Activated CD4-positive, alpha-beta T cell treated with anti-CD3 and anti-CD28 coated beads for 36 hours (primary cell): Measurements from ENCODE around the gene ARHGEF12. TPM values are rescaled to one million over a fixed set of nuclear protein-coding genes. Genes with fewer than 3 reads are reported as not detected.

Source experiments
- ATAC-seq: fragments of 200-7000 bp; cut with Tn5 transposase; one replicate; pipeline ENCODE4 v1.10.0; 2021; ENCODE audit warnings: mild to moderate bottlenecking, moderate library complexity
- CTCF ChIA-PET: fragments of 350-600 bp; sonication (Branson Sonifier 250); formaldehyde crosslinking; loops from one replicate; lab custom pipeline; 2021; ENCODE audit warnings: antibody characterized with exemption; lab: Charles Lee
- POLR2A ChIA-PET: fragments of 350-600 bp; sonication (Branson Sonifier 250); formaldehyde crosslinking; loops from one replicate; lab custom pipeline; 2021; ENCODE audit warnings: antibody characterized with exemption, inconsistent platforms; lab: Charles Lee
- DNase-seq: peaks from one replicate; pipeline ENCODE4 v3.0.0-alpha.2; 2020
- H3K27ac Mint-ChIP-seq: one replicate; pipeline ENCODE4 v1.8.0; 2021; ENCODE audit warnings: mixed read lengths
- H3K27me3 Mint-ChIP-seq: one replicate; pipeline ENCODE4 v1.8.0; 2021; ENCODE audit warnings: mixed read lengths
- H3K36me3 Mint-ChIP-seq: one replicate; pipeline ENCODE4 v1.8.0; 2021; ENCODE audit warnings: low read depth, mixed read lengths
- H3K4me1 Mint-ChIP-seq: one replicate; pipeline ENCODE4 v1.8.0; 2021; ENCODE audit warnings: mixed read lengths
- H3K4me3 Mint-ChIP-seq: one replicate; pipeline ENCODE4 v1.8.0; 2021; ENCODE audit warnings: mild to moderate bottlenecking, moderate library complexity, mixed read lengths
- H3K9me3 Mint-ChIP-seq: one replicate; pipeline ENCODE4 v1.8.0; 2021; ENCODE audit warnings: low read depth, mixed read lengths
- intact Hi-C, 2 experiments: fragments of 100-400 bp; cut with DNase I in 1 of 2; cut with micrococcal nuclease in 1 of 2; formaldehyde crosslinking; loops; one replicate each; pipeline versions ENCODE4 v1.14.2 to v1.15.1; 2022 to 2024; cut with DNase I, micrococcal nuclease
- total RNA-seq, 2 experiments: library from RNA; stranded (reverse); gene quantifications; one replicate each; pipeline ENCODE4 v1.2.3, GENCODE V29; 2021

Gene ARHGEF12
- total RNA-seq, 2 experiments from 2014 or later, result 14.3 to 14.5 TPM

DNA sequence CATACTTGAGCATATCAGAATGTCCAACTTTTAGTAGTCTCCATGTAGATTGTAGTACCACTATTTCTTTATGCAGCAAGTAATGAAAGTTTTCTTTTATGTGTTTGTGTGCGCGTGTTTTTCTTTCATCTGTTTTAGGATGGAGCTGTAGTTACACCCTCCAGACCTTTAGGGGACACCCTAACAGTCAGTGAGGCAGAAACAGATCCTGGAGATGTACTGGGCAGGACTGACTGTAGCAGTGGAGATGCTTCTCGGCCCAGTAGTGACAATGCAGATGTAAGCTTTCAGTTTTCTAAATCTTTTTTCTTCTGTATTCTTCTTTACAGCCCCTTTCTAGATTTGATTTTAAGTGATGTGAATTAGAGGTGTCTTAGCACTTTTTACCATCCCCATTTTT, 95.4 kb downstream of the ARHGEF12 start:
- Mint-ChIP-seq H3K4me3 (no peak overlapping the region), H3K27ac (peak overlapping the region; percentile 51), H3K27me3 (no peaks in the 10 kb centered on the region), H3K9me3 (no peaks in the 10 kb centered on the region), H3K36me3 (no peaks in the 10 kb centered on the region), H3K4me1 (peaks cover 16% of the 10 kb centered on the region)
- ChIA-PET POLR2A (no interaction called here), CTCF (interaction anchor here (0.6 to 1.3 kb wide), 3 partner anchors 15 to 131 kb away, joined by 3 read pairs; no protein-coding TSS in a partner anchor)
- ATAC-seq (peak; percentile 89), DNase-seq (peak; percentile 18)
- intact Hi-C loops, result loop anchor here (5.0 to 10.0 kb wide), 2 partner anchors 94 to 97 kb away; partner anchors contain the start of gene ARHGEF12 (in 2 of the 2)

DNA sequence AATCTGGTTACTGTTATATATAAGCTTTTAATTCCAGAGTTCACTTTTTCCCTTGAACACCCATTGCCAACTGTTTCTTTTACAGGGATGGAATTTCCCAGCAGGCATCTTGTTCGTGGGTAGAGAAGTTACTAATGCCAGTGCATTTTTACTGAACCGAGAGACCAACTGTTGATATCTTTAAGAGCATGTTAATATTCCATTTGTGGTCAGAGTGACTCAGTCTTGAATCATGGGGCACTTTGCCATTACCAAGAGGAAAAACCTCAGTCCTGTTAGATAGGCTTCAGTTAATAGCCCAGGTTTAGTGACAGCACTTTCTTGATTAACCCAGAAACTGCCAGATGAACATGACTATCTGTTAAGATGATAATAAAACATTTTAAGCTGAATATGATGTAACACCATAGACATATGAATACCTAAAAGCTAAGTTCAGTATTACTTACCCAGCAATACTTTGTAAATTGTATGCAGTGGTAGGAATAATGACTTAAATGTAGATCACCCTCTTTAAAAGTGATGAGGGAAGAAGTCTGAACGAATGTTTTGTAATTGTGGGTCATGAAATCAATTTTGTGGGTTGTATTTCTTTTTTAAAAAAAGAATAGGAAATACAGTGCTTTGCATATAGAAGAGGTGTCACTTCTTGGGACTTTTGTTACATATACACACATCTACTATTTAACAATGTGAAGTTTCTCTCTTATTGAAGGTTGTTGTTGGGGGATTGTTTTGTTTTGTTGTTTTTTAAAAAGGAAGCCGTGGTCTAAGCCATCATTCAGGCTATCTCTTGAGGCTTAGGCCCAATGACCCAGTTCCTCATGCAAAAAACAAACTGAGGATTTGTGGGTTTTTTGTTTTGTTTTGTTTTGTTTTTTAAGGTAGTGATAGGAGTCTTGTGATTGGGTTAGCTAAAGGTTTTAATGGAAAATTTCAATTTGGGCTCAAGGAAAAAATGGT, 96.1 kb downstream of the ARHGEF12 start:
- DNase-seq, result peak; percentile 10
- POLR2A ChIA-PET, result no interaction called here

DNA sequence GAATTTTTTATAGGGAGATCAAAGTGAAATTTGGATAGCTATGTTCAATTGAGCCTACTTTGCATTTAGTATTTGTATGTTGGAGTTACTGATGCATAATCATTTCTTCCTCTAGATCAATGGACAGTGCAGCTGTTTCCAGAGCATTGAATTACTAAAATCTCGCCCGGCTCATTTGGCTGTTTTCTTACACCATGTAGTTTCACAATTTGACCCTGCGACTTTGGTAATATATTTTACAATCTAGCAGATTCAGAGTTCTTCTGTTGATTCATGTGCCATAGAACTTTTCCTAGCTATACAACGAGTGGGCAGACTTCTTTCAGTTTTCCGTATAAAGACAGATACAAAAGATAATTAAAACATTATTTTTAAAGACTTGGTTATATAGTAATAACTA, 105.4 kb downstream of the ARHGEF12 start:
- H3K27me3 Mint-ChIP-seq, result no peaks in the 10 kb centered on the region
- no peak overlapping the region for H3K27ac Mint-ChIP-seq
- H3K4me1 Mint-ChIP-seq, result no peaks in the 10 kb centered on the region
- CTCF ChIA-PET, result interaction anchor here (0.7 to 1.1 kb wide), 2 partner anchors 64 to 104 kb away, joined by 3 to 5 read pairs; no protein-coding TSS in a partner anchor
- POLR2A ChIA-PET, result no interaction called here
- ATAC-seq, result no peak
- no peaks in the 10 kb centered on the region for H3K9me3 Mint-ChIP-seq
- peaks cover 5% of the 10 kb centered on the region for H3K36me3 Mint-ChIP-seq
- DNase-seq, result no peak
- intact Hi-C loops, result no loop called here
- H3K4me3 Mint-ChIP-seq, result no peak overlapping the region

More for the DNA sequence above, 96.1 kb downstream of the ARHGEF12 start:
- no peaks in the 10 kb centered on the region for H3K27me3 Mint-ChIP-seq
- H3K4me1 Mint-ChIP-seq, result peaks cover 16% of the 10 kb centered on the region
- H3K27ac Mint-ChIP-seq, result peak overlapping the region; percentile 51
- H3K36me3 Mint-ChIP-seq, result no peaks in the 10 kb centered on the region
- CTCF ChIA-PET, result interaction anchor here (0.6 to 1.3 kb wide), 4 partner anchors 8 to 147 kb away, joined by 3 read pairs; no protein-coding TSS in a partner anchor
- peak; percentile 89 for ATAC-seq
- H3K9me3 Mint-ChIP-seq, result no peaks in the 10 kb centered on the region
- intact Hi-C loops, result loop anchor here (5.0 to 10.0 kb wide), 2 partner anchors 95 to 98 kb away; partner anchors contain the start of gene ARHGEF12 (in 2 of the 2)
- H3K4me3 Mint-ChIP-seq, result no peak overlapping the region

DNA sequence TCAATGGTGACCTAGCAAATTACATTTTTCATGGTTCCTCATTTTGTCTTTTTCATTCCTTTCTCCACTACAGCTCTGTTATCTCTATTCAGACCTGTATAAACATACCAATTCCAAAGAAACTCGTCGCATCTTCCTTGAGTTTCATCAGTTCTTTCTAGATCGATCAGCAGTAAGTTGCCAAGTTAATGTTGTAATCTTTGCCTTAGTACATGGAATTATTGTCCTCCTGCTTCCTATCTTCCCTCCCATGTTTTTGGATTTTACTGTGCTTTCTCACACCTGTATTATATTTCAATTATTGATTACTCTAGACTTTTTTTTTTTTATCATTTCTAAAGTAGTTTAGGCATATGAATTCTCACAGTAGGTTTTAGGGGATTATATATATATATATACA, 105.8 kb downstream of the ARHGEF12 start:
- DNase-seq, result no peak
- ATAC-seq, result no peak
- no peak overlapping the region for H3K27ac Mint-ChIP-seq
- ChIA-PET POLR2A (no interaction called here), CTCF (interaction anchor here (1.1 kb wide), 1 partner anchor 63 kb away, joined by 5 read pairs; no protein-coding TSS in a partner anchor)
- H3K36me3 Mint-ChIP-seq, result peaks cover 7% of the 10 kb centered on the region
- no peaks in the 10 kb centered on the region for H3K27me3 Mint-ChIP-seq
- no peaks in the 10 kb centered on the region for H3K9me3 Mint-ChIP-seq
- intact Hi-C loops, result no loop called here
- no peaks in the 10 kb centered on the region for H3K4me1 Mint-ChIP-seq
- no peak overlapping the region for H3K4me3 Mint-ChIP-seq

DNA sequence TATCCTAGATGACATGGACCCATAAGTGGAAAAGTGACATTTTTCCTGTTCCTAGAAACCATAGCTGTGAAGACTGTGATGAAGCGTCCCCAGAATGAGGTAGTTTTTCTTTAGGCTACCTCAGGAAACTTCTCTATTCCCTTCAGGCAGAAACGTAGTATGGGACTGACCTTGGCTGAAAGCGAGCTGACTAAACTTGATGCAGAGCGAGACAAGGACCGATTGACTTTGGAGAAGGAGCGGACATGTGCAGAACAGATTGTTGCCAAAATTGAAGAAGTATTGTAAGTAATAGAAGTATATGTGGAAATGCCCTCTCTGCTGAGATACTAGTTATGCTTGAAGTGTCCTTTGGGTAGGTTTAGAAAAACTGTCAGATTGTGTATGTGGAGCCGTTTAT, 110.6 kb downstream of the ARHGEF12 start:
- CTCF ChIA-PET, result interaction anchor here (0.6 to 1.3 kb wide), 2 partner anchors 15 to 35 kb away, joined by 3 read pairs; no protein-coding TSS in a partner anchor
- no peaks in the 10 kb centered on the region for H3K4me1 Mint-ChIP-seq
- H3K27ac Mint-ChIP-seq, result no peak overlapping the region
- DNase-seq (no peak), ATAC-seq (no peak)
- no peaks in the 10 kb centered on the region for H3K27me3 Mint-ChIP-seq
- POLR2A ChIA-PET, result no interaction called here
- no peaks in the 10 kb centered on the region for H3K9me3 Mint-ChIP-seq
- intact Hi-C loops, result no loop called here
- H3K36me3 Mint-ChIP-seq, result peaks cover 28% of the 10 kb centered on the region
- H3K4me3 Mint-ChIP-seq, result no peak overlapping the region

DNA sequence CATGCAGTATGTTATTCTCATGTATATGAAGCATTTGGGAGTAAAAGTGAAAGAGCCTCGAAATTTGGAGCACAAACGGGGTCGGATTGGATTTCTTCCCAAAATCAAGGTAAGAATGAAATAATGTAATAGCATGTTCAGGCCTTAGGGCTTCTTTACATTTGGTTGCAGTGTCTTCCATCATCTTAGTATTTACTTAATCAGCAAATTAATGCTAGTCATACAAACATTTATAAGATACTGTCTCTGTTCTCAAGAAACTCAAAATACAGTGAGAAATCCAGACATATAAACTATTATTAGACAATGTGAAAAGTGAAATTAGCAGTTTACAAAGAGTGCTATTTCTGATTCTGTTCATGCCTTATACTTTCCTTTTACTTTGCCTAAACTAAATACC, 112.0 kb downstream of the ARHGEF12 start:
- Mint-ChIP-seq H3K36me3 (peaks cover 34% of the 10 kb centered on the region), H3K9me3 (no peaks in the 10 kb centered on the region), H3K27ac (no peak overlapping the region), H3K4me1 (no peaks in the 10 kb centered on the region), H3K4me3 (no peak overlapping the region), H3K27me3 (no peaks in the 10 kb centered on the region)
- ChIA-PET POLR2A (no interaction called here), CTCF (no interaction called here)
- no peak for DNase-seq
- intact Hi-C loops, result no loop called here
- ATAC-seq, result no peak

DNA sequence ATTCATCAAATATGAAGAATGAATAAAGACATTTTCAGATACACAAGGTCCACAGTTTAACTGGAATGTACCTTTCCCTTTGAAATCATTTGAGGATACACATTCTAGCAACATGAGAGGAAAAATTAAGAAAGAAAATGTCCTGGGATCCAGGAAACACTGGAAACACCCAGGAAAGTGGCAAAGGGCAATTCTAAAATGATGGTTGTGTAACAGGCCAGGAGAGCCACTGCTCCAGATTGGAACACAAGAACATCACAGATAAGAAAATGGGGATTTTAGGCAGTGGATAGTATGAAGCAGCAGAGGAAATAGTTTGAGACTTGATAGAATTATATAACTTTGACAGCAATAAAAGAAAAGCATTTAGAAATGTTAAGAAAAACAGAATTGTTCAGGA, 119.3 kb downstream of the ARHGEF12 start:
- Mint-ChIP-seq H3K4me1 (no peaks in the 10 kb centered on the region), H3K27ac (no peak overlapping the region), H3K9me3 (no peaks in the 10 kb centered on the region), H3K36me3 (peaks cover 17% of the 10 kb centered on the region), H3K4me3 (no peak overlapping the region), H3K27me3 (no peaks in the 10 kb centered on the region)
- ATAC-seq (no peak), DNase-seq (no peak)
- intact Hi-C loops, result no loop called here
- POLR2A ChIA-PET, result no interaction called here
- CTCF ChIA-PET, result interaction anchor here (0.7 kb wide), 1 partner anchor 11 kb away, joined by 3 read pairs; no protein-coding TSS in a partner anchor

DNA sequence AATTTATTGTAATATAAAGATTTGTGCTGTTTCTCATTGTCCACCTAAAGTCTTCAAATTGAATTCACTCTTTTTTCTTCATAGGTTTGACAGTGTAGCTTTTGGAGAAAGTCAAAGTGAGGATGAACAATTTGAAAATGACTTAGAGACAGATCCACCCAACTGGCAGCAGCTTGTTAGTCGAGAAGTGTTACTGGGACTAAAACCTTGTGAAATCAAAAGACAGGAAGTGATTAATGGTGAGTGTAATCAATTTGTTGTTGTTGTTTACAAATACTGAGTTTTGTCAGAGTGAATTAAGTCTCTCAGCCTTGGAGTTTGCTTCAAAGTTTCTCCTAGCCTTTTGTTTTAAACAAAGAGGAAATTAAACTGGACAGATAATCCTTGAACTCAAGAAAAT, 121.8 kb downstream of the ARHGEF12 start:
- Mint-ChIP-seq H3K27me3 (no peaks in the 10 kb centered on the region), H3K9me3 (no peaks in the 10 kb centered on the region), H3K27ac (no peak overlapping the region), H3K4me1 (no peaks in the 10 kb centered on the region), H3K36me3 (peaks cover 30% of the 10 kb centered on the region), H3K4me3 (no peak overlapping the region)
- CTCF ChIA-PET, result no interaction called here
- POLR2A ChIA-PET, result no interaction called here
- intact Hi-C loops, result no loop called here
- ATAC-seq (no peak), DNase-seq (no peak)

DNA sequence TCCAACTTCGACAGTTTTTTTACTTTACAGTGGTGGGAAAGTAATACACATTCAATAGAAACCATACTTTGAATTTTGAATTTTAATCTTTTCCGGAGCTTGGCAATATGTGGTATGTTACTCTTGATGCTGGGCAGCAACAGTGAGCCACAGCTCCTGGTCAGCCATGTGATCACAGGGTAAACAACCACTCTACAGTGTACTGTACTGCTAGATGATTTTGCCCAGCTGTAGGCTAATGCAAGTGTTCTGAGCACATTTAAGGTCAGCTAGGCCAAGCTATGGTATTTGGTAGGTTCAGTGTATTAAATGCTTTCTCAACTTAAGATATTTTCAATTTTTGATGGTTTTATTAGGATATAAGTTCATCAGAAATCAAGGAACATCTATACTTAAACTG, 126.6 kb downstream of the ARHGEF12 start:
- no peaks in the 10 kb centered on the region for H3K9me3 Mint-ChIP-seq
- no peak overlapping the region for H3K27ac Mint-ChIP-seq
- no peak overlapping the region for H3K4me3 Mint-ChIP-seq
- ChIA-PET CTCF (interaction anchor here (0.7 kb wide), 1 partner anchor 320 kb away, joined by 3 read pairs; no protein-coding TSS in a partner anchor), POLR2A (no interaction called here)
- intact Hi-C loops, result no loop called here
- H3K4me1 Mint-ChIP-seq, result no peaks in the 10 kb centered on the region
- H3K36me3 Mint-ChIP-seq, result peaks cover 36% of the 10 kb centered on the region
- no peaks in the 10 kb centered on the region for H3K27me3 Mint-ChIP-seq
- ATAC-seq (no peak), DNase-seq (no peak)

DNA sequence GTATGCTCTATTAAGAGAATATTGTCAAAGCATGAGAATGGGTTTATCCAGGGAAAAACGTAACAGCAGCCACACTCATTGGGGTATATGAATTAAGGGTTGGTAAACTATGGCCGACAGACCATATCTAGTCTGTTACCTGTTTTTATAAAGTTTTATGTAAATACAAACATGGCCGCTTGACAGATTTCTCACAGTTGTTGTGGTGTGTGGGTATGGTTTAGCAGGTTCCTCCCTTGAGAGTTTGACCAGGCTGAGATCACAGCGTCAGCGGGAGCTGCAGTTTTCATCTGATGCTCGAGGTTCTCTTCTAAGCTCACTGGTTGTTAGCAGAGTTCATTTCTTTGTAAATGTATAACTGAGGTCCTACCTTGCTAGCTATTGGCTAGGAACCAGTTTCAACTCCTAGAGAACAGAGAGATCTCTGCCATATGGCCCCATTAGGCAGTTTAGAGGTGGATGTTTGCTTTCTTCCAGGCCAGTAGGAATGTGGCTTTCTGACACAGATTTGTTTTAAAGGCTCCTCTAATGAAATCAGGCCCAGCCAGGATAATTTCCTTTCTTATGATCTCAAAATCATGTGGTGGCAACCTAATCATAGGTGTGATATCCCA, 129.8 kb downstream of the ARHGEF12 start:
- ChIA-PET POLR2A (no interaction called here), CTCF (no interaction called here)
- DNase-seq (no peak), ATAC-seq (no peak)
- no peak overlapping the region for H3K27ac Mint-ChIP-seq
- no peaks in the 10 kb centered on the region for H3K9me3 Mint-ChIP-seq
- H3K27me3 Mint-ChIP-seq, result no peaks in the 10 kb centered on the region
- H3K36me3 Mint-ChIP-seq, result peaks cover 27% of the 10 kb centered on the region
- intact Hi-C loops, result no loop called here
- H3K4me3 Mint-ChIP-seq, result no peak overlapping the region
- no peaks in the 10 kb centered on the region for H3K4me1 Mint-ChIP-seq

DNA sequence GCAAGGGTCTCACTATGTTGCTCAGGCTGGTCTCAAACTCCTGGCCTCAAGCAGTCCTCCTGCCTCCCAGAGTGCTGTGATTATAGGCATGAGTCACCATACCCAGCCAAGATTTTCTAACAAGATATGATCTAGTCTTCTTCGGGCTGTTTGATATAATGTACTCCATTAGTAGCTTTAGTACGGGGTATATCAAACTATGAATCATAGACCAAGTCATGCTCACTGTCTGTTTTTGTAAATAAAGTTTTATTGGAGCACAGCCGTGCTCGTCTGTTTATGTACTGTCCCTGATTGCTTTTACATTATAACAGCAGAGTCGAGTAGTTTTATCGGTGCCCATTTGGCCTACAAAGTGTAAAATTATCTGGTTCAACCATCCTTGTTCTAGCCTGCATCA, 131.4 kb downstream of the ARHGEF12 start:
- CTCF ChIA-PET, result no interaction called here
- Mint-ChIP-seq H3K27me3 (no peaks in the 10 kb centered on the region), H3K4me1 (no peaks in the 10 kb centered on the region), H3K9me3 (no peaks in the 10 kb centered on the region), H3K27ac (no peak overlapping the region), H3K36me3 (peaks cover 14% of the 10 kb centered on the region), H3K4me3 (no peak overlapping the region)
- no peak for ATAC-seq
- intact Hi-C loops, result no loop called here
- POLR2A ChIA-PET, result no interaction called here
- DNase-seq, result no peak
